Adrenal gland (tissue), 12 donors: Measurements from ENCODE around the gene HOXC9. TPM values are rescaled to one million over a fixed set of nuclear protein-coding genes. Genes with fewer than 3 reads are reported as not detected.

ENCODE experiments used
- DNase-seq, 7 donors: peaks; one replicate each; pipeline ENCODE4 v3.0.0-alpha.2; 2019 to 2020
- H3K27ac ChIP-seq, 5 donors: fragments of 200-600 bp; sonication (generic) in 4 of 5; 1 replicate in 3 of 5; 2 replicates in 2 of 5; pipeline versions ENCODE4 v1.5.1 to v1.8.0; 2016 to 2020; ENCODE audit warnings: mild to moderate bottlenecking in 1 of 5
- H3K27me3 ChIP-seq: fragments of 200-600 bp; 2 replicates; pipeline ENCODE4 v1.8.0; 2021
- H3K36me3 ChIP-seq, 2 donors: fragments of 200-600 bp; replicated peaks in 1 of 2; 1 replicate in 1 of 2; 2 replicates in 1 of 2; pipeline versions ENCODE4 v1.5.1 to v1.8.0; 2018 to 2022
- H3K4me1 ChIP-seq, 2 donors: fragments of 200-600 bp; replicated peaks in 1 of 2; 1 replicate in 1 of 2; 2 replicates in 1 of 2; pipeline versions ENCODE4 v1.5.1 to v1.8.0; 2018 to 2021
- H3K4me3 ChIP-seq, 4 donors: fragments of 200-600 bp; sonication (generic) in 3 of 4; one replicate each; pipeline ENCODE4 v1.5.1; 2016 to 2018
- H3K9me3 ChIP-seq, 3 donors: fragments of 200-600 bp; sonication (generic) in 1 of 3; replicated peaks in 1 of 3; 1 replicate in 2 of 3; 2 replicates in 1 of 3; pipeline versions ENCODE4 v1.5.1 to v1.8.0; 2016 to 2021
- POLR2A ChIP-seq, 2 donors: fragments of 450-650 bp; IDR thresholded peaks; one replicate each; pipeline ENCODE4 v1.6.1; 2017; ENCODE audit warnings: antibody characterized with exemption in 2 of 2, mild to moderate bottlenecking in 2 of 2, moderate library complexity in 1 of 2
- WGBS, 4 donors: extraction: QIAGEN DNeasy Blood & Tissue Kit in 2 of 4; methylation state at CpG; one replicate each; pipeline versions ENCODE4 v1.1.5 to v1.1.7; 2013 to 2017; 5-methylcytosine and 5-hydroxymethylcytosine counted together
- intact Hi-C, 2 donors: fragments of 100-400 bp; cut with DNase I; formaldehyde crosslinking; loops; one replicate each; pipeline versions ENCODE4 v1.14.1 to v1.15.0; 2022 to 2023
- polyA plus RNA-seq, 3 donors: library from polyadenylated mRNA; stranded (reverse); fragments of 200-250 nt in 2 of 3; fragments of 350-450 nt in 1 of 3; fragmentation: Illumina TruSeq in 1 of 3; extraction: RNeasy Lipid Tissue Mini Kit (QIAGEN cat#74804) in 1 of 3; gene quantifications; one replicate each; pipeline ENCODE4 v1.2.3, GENCODE V29; 2013 to 2014
- total RNA-seq, 9 donors: library from RNA; depleted of rRNA in 4 of 9; stranded (reverse); fragments of >200 nt in 4 of 9; fragments of 120-200 nt in 1 of 9; fragmentation: NEBNext Ultra II Directional in 1 of 9; extraction: Animal tissue kit (Norgen Biotek cat#: 25700) in 1 of 9; gene quantifications; one replicate each; pipeline versions ENCODE4 v1.1.0 to v1.2.4, GENCODE V29; 2013 to 2023
- TF ChIP-seq, protein P1 (sequence below), 6 experiments: fragments of 450-650 bp in 4 of 6; fragments of 200-600 bp in 2 of 6; sonication (generic) in 1 of 6; IDR thresholded peaks; 1 replicate in 5 of 6; 2 replicates in 1 of 6; pipeline versions ENCODE4 v1.5.1 to v1.8.0; 2016 to 2021; ENCODE audit warnings: antibody characterized with exemption in 6 of 6, mild to moderate bottlenecking in 2 of 6, moderate library complexity in 1 of 6
- donor health status: healthy with polysubstance abuse.
- donor health status: Bipolar disorder and iron deficiency.
- donor health status: DM: yes; HTN: yes; CAD: no.
- donor health status: DM: no; HTN: no; CAD: no.
- donor health status: DM: no; HTN: no; CAD: no.
- donor health status: DM: yes; HTN: yes; CAD: no.

Gene HOXC9
- total and polyA plus RNA-seq, 12 donors, result 1.2 to 12.1 (median 3.0) TPM; not detected in 1

- intact Hi-C loops, result no loop called here
Observed at GRCh38 chr12:53992377-53992889, 7.5 kb upstream of the HOXC9 start.

GRCh38 chr12:53993162-53994008, 6.6 kb upstream of the HOXC9 start:
- H3K27ac ChIP-seq, result no peak overlapping the region
- no peak overlapping the region for H3K4me3 ChIP-seq
- H3K4me1 ChIP-seq, result peaks cover 0 to 6% of the 10 kb centered on the region in 2 donors
- H3K27me3 ChIP-seq, result peaks cover 75% of the 10 kb centered on the region
- no peaks in the 10 kb centered on the region for H3K9me3 ChIP-seq
- TF ChIP-seq POLR2A (IDR thresholded peaks at IDR 0.05), result no peak
- TF ChIP-seq, protein P1, sequence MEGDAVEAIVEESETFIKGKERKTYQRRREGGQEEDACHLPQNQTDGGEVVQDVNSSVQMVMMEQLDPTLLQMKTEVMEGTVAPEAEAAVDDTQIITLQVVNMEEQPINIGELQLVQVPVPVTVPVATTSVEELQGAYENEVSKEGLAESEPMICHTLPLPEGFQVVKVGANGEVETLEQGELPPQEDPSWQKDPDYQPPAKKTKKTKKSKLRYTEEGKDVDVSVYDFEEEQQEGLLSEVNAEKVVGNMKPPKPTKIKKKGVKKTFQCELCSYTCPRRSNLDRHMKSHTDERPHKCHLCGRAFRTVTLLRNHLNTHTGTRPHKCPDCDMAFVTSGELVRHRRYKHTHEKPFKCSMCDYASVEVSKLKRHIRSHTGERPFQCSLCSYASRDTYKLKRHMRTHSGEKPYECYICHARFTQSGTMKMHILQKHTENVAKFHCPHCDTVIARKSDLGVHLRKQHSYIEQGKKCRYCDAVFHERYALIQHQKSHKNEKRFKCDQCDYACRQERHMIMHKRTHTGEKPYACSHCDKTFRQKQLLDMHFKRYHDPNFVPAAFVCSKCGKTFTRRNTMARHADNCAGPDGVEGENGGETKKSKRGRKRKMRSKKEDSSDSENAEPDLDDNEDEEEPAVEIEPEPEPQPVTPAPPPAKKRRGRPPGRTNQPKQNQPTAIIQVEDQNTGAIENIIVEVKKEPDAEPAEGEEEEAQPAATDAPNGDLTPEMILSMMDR (IDR thresholded peaks at IDR 0.05), result no peak
- 50 to 74% (median 57%) methylated on average over 18 of the region's 18 CpGs for WGBS, 4 donors
- H3K36me3 ChIP-seq, result no peaks in the 10 kb centered on the region
- intact Hi-C loops, result no loop called here
- DNase-seq, result no peak

More at GRCh38 chr12:53992377-53992889, 7.5 kb upstream of the HOXC9 start:
- Histone ChIP-seq H3K4me1 (peaks cover 0 to 6% of the 10 kb centered on the region in 2 donors), H3K9me3 (no peaks in the 10 kb centered on the region), H3K36me3 (no peaks in the 10 kb centered on the region), H3K27me3 (peaks cover 84% of the 10 kb centered on the region), H3K4me3 (no peak overlapping the region), H3K27ac (no peak overlapping the region)
- 56 to 70% (median 66%) methylated on average over 5 to 7 of the region's 7 CpGs for WGBS, 4 donors
- no peak for DNase-seq
- no peak for TF ChIP-seq POLR2A (IDR thresholded peaks at IDR 0.05)
- TF ChIP-seq, protein P1 (IDR thresholded peaks at IDR 0.05), result no peak

DNA sequence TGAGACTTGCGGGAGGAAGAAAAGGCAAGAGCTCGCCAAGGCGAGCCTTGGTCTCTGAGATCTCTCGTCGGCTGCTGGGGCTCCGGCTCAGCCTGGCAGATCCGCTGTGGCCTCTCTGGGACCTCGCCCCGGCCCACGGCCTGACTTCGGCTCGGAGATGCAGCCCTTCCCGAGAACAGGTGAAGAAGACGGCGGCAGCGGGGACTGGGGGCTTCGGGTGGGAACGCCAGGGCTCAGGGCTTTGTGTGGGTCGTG, 6.0 kb upstream of the HOXC9 start:
- H3K9me3 ChIP-seq, result no peaks in the 10 kb centered on the region
- no peaks in the 10 kb centered on the region for H3K36me3 ChIP-seq
- 20 to 35% (median 26%) methylated on average over 14 to 19 of the region's 19 CpGs for WGBS, 4 donors
- no peak for DNase-seq
- no peak overlapping the region for H3K27ac ChIP-seq
- TF ChIP-seq, protein P1 (IDR thresholded peaks at IDR 0.05), result no peak
- TF ChIP-seq POLR2A (IDR thresholded peaks at IDR 0.05), result no peak
- H3K4me3 ChIP-seq, result no peak overlapping the region
- intact Hi-C loops, result no loop called here
- H3K27me3 ChIP-seq, result peaks cover 69% of the 10 kb centered on the region
- peaks cover 0 to 7% of the 10 kb centered on the region in 2 donors for H3K4me1 ChIP-seq

GRCh38 chr12:53994264-53995001, 5.5 kb upstream of the HOXC9 start:
- peaks cover under 1 to 12% of the 10 kb centered on the region in 2 donors for H3K4me1 ChIP-seq
- no peaks in the 10 kb centered on the region for H3K9me3 ChIP-seq
- peak overlapping the region in 1 of 4 donors; percentile 14 for H3K4me3 ChIP-seq
- DNase-seq, result no peak
- intact Hi-C loops, result no loop called here
- H3K27ac ChIP-seq, result peak overlapping the region in 1 of 5 donors; percentile 56
- peaks cover 69% of the 10 kb centered on the region for H3K27me3 ChIP-seq
- 8 to 13% (median 11%) methylated on average over 27 to 60 of the region's 60 CpGs for WGBS, 4 donors
- TF ChIP-seq, protein P1 (IDR thresholded peaks at IDR 0.05), result no peak
- no peak for TF ChIP-seq POLR2A (IDR thresholded peaks at IDR 0.05)
- no peaks in the 10 kb centered on the region for H3K36me3 ChIP-seq
